Measurements from ENCODE around the gene FIG4.

GRCh38 chr6:109718991-109719390 lies 27.9 kb downstream of the FIG4 start:
- no peak for TF ChIP-seq CTCF (conservative IDR thresholded peaks at IDR 0.05 in 1 of 2, IDR thresholded peaks at IDR 0.05 in 1 of 2; ENCODE audit: extremely low read depth in 1 of 2, insufficient read depth in 1 of 2, low read depth in 1 of 2, low read length in 2 of 2)
- TF ChIP-seq EZH2 (IDR thresholded peaks at IDR 0.05; ENCODE audit: borderline replicate concordance, low read length) = no peak

Measured in mammary epithelial cell (primary cell).